GM18520 (cell line): ENCODE measurements around the gene RPS26.
A peak's percentile ranks its signal among the peaks of the same experiment; 100 is the strongest.
"Not testable (repeated sequence)": the region's sequence is repeated elsewhere in the genome, so short reads cannot be mapped to it uniquely, and the experiment has no call there.

ENCODE experiments used
- ATAC-seq: cut with Tn5 transposase; IDR thresholded peaks from one replicate; pipeline ENCODE4 v1.9.1; 2021; ENCODE audit not compliant: unreplicated experiment

Gene RPS26

DNA sequence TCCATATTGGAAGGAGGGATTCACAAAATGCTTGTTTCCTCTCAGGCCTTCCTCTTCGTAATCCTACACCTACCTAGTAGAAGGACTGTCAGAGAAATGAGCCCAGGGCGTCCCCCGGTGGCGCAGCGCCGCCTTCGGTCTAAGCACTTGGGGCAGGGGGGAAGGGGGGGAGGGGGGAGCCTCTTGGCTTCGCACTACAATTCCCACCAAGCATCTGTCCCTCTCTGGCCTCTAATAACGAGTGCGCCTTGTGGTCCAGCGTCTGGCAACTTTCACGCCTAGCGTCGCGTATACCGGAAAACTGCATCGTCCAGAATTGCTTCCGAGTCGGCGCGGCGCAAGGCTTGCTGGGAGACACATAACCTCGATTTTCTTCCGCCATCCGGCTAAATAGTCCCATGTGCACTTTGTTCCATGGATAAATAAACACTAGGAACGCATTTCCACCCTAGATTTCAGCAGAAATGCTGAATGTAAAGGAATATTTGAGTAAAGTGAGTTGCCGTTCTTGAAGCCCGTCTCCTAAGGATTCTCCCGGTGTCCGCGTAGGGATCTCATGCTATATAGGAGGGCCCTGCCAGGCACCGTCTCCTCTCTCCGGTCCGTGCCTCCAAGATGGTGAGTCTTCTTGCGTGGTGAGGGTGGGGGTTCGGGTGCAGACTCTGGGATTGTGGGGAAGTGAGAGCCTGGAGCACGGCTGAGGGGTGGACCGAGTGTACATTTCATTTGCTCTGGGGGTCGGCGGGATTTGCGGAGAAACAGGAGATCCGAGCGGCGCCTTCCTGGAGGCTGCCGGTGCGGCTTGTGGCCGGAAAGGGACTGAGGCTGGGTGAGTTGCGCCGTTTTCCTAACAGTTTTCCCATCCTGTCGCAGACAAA, at the start of gene RPS26:
Gene RPS26 (plus strand): TSS at position 367 of the 878 bp plus-strand sequence. CDS start 249 bp downstream, at position 616.
- ATAC-seq, result peak; percentile 90

DNA sequence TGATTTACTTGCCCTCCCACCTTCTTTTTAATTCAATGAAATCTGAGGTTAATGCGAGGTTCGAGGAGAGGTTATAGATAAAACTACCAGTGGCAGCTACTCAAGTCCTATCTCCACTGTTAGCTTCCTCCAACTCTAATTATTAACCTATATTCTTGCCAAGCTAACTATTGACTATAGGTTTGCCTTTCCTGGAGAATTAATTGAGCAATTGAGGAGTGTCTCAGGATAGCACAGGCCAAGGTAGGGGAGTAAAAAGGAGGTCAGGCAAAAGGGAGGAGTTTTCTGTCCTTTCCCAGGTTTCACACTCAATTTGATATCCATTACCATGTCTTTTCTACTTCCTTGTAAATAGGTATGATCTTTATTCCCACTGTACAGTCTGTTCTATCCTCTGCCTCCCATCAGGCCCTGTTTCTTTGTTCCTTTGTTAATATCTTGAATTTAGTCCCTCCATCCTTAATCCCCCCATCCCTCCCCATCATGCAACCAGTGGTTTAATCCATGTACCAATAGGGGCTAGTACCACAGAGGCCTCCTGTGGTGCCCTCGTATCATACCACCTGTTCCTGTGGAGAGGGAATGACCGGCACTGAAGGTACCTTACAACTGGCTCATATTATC, 48.4 kb upstream of the RPS26 start:
- ATAC-seq, result no peak

DNA sequence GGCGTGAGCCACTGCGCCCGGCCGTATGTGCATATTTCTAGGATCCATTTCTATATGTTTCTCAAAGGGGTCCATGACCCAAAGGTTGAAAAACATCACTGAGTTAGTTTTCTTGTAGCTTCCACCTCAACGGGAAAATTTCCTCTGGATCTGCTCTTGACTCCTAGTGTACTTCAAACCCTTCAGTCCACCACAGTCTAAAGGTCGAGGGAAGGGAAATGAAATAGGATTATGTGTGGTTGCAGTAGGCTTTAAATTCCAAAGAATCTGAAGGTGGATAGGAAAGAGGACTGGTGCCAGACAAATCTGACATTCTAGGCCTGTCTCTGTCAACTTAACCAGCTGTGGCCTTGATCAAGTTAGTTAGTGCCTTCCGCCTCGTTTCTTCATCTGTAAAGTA, 46.4 kb upstream of the RPS26 start:
- no peak for ATAC-seq

DNA sequence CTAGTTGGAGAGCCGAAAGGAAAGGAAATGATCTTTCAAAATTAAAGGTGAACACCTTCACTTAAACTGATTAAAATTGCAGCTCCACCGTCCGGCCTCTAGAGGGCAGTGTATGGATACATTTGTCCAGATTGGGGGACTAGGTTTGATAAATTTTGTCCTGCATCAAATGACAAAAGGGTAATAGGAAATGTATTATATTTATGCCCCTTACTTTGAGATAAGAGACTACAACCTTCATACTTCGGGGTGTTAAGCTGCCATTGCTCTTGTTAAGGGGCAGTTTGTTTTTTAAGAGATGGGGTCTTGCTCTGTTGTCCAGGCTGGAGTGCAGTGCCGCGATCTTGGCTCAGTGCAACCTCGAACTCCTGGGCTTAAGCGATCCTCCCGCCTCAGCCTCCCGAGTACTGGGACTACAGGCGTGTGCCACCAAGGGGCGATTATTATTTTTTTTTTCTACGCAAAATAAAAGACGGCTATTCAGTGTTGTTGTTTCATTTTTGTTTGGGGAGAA, 45.5 kb upstream of the RPS26 start:
- ATAC-seq, result no peak

DNA sequence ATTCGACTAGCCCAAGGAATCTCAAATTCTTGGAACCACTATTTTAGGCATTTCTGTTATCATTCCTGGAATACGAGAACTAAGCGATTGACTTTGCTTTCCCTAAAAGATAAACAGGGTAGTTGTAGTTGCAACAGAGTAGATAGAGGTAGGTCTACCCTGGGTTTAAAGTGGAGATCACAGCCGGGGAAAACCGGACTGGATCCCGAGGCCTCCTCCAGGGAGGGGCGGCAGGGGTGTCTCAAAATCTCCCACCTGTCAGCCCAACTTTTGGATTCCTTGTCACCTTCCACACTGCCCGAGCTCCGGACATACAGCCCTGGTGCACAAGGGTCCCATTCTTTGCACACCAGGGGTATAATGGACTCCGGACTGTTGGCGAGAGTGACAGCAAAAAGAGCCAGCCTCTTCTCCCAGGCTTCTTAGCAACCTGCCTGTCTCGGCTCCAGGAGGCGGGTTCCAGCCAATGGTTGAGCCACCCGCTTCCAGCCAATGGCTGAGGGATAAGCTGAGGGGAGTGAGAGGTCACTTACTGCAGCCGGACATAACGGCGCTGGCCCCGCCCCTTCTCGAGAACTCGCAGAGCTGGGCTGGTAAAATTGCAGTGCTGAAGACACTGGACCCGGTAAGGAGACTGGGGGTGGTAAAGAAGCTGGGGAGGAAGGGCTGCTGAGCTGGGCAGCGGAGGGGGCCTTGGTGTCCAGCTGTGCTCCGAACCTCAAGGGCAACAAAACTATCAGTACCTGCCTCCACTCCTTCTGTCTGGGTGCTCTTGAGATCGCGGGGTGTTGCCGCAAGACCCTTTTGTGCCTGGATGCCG, 44.8 kb upstream of the RPS26 start, which contains the start of gene SUOX:
Gene SUOX (plus strand): TSS at position 562 of the 820 bp plus-strand sequence. CDS start 4,946 bp downstream, outside the sequence.
- ATAC-seq, result peak; percentile 99

- ATAC-seq, result no peak
Observed at GRCh38 chr12:55997535-55997859, 44.2 kb upstream of the RPS26 start.

GRCh38 chr12:55999522-55999921, 42.2 kb upstream of the RPS26 start:
- ATAC-seq, result not testable (repeated sequence)

- ATAC-seq, result not testable (repeated sequence)
Observed at GRCh38 chr12:55999999-56000540, 41.6 kb upstream of the RPS26 start.

DNA sequence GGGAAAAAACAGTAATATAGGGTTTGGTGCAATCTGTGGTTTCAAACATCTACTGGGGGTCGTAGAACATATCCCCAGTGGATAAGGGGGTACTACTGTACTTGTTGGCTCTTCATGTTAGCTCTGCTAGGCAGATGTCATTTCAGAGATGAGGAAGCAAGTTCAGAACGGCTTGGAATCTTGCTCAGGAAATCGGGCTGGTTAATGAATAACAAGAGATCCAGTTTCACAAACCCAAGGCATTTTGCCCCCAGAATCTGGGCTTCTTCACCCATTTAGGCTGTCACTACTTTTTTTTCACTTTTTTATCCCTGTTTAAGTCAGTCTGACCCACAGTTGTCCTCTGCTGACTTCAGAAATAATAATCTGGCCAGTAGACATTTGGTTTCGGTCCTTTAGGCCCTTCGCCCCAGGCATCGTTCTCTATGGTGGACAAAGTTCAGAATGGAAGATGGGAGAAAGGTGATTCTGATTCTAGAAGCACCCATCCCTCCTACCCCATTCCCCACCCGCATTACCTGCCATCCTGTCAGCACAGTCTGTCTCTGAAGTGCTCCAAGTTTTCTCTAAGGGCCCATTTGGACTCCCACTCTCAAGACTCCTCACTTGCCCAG, 40.1 kb upstream of the RPS26 start:
- ATAC-seq, result no peak

- ATAC-seq, result not testable (repeated sequence)
Observed at GRCh38 chr12:56003376-56003775, 38.3 kb upstream of the RPS26 start.

- no peak for ATAC-seq
Observed at GRCh38 chr12:56004211-56004610, 37.5 kb upstream of the RPS26 start.

GRCh38 chr12:56007564-56008559, 33.9 kb upstream of the RPS26 start:
- no peak for ATAC-seq

DNA sequence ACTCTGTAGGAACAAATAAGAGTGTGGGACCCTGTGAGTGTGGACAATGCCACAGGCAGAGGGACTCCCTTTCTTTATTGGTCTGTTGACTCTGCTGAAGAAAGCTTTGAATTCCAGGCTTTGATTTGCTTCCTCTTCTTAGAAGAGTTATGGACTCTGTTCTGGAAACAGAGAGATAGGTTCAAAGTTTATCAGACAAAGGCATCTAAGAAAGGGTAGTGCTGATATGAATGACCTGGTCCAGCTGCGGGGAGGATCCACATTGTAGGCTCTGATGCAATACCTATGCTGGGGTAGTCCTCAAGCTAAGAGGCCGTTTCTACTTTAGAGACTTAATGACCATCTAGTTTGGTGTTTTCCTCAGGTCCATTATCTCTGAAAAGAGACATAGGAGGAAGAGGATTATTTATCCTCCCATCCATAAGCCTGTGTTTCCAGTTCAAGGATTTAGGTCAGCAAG, 31.6 kb upstream of the RPS26 start:
- no peak for ATAC-seq

GRCh38 chr12:56011509-56012090, 30.1 kb upstream of the RPS26 start:
- no peak for ATAC-seq

GRCh38 chr12:56013482-56013881, 28.2 kb upstream of the RPS26 start:
- no peak for ATAC-seq

- no peak for ATAC-seq
Observed at GRCh38 chr12:56014205-56014604, 27.5 kb upstream of the RPS26 start.

- no peak for ATAC-seq
Observed at GRCh38 chr12:56017181-56017580, 24.5 kb upstream of the RPS26 start.

DNA sequence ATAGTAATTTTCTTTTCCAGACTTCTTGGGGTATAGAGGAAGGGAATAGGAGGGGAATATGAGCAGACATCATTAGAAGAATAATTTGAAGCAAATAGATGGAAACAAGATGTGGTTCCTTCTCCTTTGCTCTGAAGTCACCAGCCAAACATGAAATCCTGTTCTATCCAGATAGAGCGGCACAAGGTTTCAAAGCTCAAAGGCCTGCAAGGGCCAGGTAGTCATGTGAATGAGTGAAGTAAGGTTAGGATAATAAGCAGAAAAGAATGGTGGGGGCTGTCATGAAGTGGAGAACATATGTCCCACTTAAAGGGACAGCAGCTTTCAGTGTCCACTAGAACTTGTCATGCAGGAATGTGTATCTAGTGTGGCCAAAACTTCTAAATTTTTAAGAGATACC, 23.4 kb upstream of the RPS26 start:
- no peak for ATAC-seq
